ENCODE results near the gene SLC50A1. TPM values are rescaled to one million over a fixed set of nuclear protein-coding genes. Genes with fewer than 3 reads are reported as not detected.

SLC50A1 gene
- total RNA-seq, 1 donor from 2014 or later: 37.7 TPM

DNA sequence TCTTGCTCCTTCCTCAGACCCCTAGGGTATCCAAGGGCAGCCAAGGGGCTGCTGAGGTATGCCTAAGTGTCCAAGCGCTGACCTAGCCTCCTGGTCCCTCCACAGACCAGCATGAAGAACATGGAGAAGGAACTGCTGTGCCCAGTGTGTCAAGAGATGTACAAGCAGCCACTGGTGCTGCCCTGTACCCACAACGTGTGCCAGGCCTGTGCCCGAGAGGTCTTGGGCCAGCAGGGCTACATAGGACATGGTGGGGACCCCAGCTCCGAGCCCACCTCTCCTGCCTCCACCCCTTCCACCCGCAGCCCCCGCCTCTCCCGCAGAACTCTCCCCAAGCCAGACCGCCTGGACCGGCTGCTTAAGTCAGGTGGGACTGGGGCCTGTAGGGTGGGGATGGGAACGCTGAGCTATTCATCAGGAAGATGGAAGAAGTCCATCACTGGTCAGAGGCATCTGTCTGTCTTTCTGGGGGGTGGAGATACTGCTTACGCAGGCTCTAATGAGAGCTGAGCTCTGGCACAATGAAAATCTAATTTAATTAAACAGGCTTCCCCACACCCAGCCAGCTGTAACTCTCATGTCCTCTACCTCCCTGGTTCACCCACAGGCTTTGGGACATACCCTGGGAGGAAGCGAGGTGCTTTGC is 39.8 kb downstream of the SLC50A1 start:
- no peak for DNase-seq (ENCODE audit: low read depth)
- TF ChIP-seq, protein P1, sequence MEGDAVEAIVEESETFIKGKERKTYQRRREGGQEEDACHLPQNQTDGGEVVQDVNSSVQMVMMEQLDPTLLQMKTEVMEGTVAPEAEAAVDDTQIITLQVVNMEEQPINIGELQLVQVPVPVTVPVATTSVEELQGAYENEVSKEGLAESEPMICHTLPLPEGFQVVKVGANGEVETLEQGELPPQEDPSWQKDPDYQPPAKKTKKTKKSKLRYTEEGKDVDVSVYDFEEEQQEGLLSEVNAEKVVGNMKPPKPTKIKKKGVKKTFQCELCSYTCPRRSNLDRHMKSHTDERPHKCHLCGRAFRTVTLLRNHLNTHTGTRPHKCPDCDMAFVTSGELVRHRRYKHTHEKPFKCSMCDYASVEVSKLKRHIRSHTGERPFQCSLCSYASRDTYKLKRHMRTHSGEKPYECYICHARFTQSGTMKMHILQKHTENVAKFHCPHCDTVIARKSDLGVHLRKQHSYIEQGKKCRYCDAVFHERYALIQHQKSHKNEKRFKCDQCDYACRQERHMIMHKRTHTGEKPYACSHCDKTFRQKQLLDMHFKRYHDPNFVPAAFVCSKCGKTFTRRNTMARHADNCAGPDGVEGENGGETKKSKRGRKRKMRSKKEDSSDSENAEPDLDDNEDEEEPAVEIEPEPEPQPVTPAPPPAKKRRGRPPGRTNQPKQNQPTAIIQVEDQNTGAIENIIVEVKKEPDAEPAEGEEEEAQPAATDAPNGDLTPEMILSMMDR (conservative IDR thresholded peaks at IDR 0.05; ENCODE audit: low read depth, low read length): no peak
- H3K4me3 ChIP-seq (ENCODE audit: low read depth, low read length): peak overlapping the region; percentile 80

DNA sequence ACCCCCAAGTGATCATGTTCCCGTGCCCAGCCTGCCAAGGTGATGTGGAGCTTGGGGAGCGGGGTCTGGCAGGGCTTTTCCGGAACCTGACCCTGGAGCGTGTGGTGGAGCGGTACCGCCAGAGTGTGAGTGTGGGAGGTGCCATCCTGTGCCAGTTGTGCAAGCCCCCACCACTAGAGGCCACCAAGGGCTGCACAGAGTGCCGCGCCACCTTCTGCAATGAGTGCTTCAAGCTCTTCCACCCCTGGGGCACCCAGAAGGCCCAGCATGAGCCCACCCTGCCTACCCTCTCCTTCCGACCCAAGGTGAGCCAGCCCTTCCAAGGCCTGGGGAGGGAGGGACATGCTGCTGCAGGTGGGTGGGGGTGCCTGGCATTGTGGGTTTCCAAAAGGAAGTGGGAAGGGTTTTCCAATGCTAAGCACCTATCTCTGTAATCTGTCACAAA is 40.3 kb downstream of the SLC50A1 start:
- TF ChIP-seq, protein P1 (conservative IDR thresholded peaks at IDR 0.05; ENCODE audit: low read depth, low read length): peak; percentile 23
- no peak overlapping the region for H3K4me3 ChIP-seq (ENCODE audit: low read depth, low read length)
- DNase-seq (ENCODE audit: low read depth): no peak

DNA sequence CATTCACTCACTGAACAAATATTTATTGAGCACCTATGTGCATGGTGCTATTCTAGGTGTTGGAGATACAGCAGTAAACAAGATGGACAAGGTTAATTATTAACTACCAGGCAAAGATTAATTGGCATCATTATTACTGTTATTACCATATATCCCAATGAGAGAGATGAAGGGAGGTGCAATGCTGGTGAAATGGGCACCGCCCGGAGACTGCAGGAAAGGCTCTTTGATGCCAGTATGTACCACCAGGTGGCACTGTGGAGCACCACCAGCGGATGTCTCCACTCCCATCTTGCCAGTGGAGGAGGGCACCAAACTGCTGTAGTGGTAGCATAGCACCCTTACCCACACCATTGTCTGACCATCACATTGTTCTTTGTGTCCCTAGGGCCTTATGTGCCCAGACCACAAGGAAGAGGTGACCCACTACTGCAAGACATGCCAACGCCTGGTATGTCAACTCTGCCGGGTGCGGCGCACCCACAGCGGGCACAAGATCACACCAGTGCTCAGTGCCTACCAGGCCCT is 41.0 kb downstream of the SLC50A1 start:
- DNase-seq (ENCODE audit: low read depth): no peak
- TF ChIP-seq, protein P1 (conservative IDR thresholded peaks at IDR 0.05; ENCODE audit: low read depth, low read length): peak; percentile 92
- H3K4me3 ChIP-seq (ENCODE audit: low read depth, low read length): no peak overlapping the region

DNA sequence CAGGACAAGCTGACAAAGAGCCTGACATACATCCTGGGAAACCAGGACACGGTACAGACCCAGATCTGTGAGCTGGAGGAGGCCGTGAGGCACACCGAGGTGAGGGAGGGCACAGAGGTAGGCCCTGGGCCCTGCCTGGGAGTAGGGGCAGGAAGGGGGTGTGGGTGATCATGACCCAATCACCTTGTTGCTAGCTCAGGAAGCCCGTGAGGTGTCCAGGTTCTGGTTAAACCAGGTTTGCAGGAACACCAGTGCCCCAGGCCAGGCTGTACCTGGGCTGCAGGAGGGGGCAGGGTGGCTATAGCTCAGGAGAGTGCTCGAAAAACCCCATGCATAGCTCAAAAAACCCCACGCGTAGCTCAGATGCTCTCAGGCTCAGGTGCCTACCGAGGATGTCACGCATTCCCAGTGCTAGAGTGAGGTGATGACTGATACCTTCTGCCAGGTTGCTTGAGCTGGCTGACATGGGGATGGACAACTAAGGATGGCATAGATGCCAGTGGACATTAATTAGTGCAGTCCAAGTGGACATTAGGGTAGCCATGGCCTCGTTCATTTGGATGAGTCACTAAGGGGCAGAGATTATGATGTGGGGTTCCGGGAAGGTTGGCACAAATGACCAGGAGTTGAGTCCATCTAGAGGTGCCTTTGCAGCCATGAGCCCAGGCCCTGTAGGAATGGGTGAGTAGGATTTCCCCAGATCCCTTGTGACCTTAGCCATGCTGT is 41.7 kb downstream of the SLC50A1 start:
- TF ChIP-seq, protein P1 (conservative IDR thresholded peaks at IDR 0.05; ENCODE audit: low read depth, low read length): no peak
- H3K4me3 ChIP-seq (ENCODE audit: low read depth, low read length): no peak overlapping the region
- DNase-seq (ENCODE audit: low read depth): no peak

DNA sequence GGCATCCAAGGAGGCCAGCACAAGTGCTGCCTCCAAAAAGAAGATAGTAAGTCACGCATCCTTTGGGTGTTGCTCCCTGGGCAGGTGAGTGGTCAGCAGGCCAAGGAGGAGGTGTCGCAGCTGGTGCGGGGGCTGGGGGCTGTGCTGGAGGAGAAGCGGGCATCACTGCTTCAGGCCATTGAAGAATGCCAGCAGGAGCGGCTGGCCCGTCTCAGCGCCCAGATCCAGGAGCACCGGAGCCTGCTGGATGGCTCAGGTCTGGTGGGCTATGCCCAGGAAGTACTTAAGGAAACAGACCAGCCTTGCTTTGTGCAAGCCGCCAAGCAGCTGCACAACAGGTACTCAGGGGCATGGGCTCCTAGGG is 42.2 kb downstream of the SLC50A1 start:
- TF ChIP-seq, protein P1 (conservative IDR thresholded peaks at IDR 0.05; ENCODE audit: low read depth, low read length): no peak
- H3K4me3 ChIP-seq (ENCODE audit: low read depth, low read length): no peak overlapping the region
- DNase-seq (ENCODE audit: low read depth): no peak

DNA sequence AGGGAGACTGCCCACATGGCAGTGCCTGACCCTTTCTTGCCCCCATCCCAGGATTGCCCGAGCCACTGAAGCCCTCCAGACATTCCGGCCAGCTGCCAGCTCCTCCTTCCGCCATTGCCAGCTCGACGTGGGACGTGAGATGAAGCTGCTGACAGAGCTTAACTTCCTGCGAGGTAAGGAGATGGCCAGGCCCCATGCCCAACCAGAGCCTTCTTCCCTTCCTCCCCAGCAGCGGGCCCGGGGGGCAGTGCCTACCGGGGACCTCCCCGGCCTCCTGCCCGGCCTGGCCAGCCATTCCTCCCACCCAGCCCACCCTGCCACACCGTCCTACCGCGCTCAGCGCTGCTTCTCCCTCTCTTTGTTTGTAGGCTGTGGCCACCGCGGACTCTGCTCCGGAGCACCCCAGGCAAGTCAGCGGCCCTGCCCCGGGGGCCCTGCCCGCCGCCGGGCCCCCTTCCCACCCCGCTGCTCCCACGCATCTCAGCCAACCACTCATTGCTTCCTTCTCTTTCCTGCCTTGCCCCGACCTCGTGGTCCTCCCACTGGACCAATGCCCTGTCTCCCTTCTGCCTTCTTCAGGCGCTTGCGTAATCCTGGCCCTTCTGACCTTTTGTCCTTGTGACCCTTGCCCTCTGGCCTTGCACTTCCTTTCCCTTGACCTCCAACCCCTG is 42.9 kb downstream of the SLC50A1 start:
- TF ChIP-seq, protein P1 (conservative IDR thresholded peaks at IDR 0.05; ENCODE audit: low read depth, low read length): no peak
- no peak overlapping the region for H3K4me3 ChIP-seq (ENCODE audit: low read depth, low read length)
- DNase-seq (ENCODE audit: low read depth): no peak
